Measurements from ENCODE around the gene BCAT1.
"Not testable (repeated sequence)": the region's sequence is repeated elsewhere in the genome, so short reads cannot be mapped to it uniquely, and the experiment has no call there.

BCAT1 gene

DNA sequence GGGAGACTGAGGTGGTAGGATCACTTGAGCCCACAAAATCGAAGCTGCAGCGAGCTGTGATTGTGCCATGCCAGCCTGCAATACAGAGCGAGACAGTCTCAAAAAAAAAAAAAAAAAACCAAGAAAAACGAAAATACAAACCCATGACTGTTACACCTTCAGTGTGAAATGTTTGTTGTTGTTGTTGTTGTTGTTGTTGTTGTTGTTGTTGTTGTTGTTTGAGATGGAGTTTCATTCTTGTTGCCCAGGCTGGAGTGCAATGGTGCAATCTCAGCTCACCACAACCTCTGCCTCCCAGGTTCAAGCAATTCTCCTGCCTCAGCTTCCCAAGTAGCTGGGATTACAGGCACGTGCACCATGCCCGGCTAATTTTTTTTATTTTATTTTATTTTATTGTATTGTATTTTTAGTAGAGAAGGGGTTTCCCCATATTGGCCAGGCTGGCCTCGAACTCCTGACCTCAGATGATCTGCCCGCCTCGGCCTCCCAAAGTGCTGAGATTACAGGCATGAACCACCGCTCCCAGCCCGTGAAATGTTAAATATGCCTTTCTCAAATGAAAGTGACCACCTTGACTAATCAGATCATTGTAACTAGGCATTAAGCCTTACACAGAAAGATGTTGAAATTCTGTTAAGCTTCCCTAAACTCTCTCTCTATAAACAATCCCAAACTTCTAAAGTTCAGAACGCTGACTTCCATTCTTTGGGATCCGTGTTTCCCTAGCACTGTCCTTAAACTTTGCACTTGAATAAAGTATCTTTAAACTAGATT, 20.2 kb downstream of the BCAT1 start:
- not testable (repeated sequence) for DNase-seq (ENCODE audit: low spot score)

DNA sequence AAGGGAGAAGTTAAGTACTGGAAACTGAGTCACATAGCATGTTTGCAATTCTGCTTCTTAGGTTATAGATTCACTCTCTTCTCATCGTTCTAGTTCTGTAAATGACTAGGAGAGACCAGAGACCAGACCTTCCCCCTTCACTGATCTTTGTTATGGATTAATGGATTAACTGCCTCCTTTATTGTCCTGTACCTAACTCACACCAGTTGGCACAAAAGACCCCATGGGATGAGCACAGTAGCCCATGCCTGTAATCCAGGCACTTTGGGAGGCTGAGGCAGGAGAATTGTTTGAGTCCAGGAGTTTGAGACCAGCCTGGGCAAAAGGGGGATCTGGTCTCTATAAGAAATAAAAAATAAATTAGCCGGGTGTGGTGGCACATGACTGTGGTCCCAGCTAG, 20.8 kb downstream of the BCAT1 start:
- no peak for DNase-seq (ENCODE audit: low spot score)

DNA sequence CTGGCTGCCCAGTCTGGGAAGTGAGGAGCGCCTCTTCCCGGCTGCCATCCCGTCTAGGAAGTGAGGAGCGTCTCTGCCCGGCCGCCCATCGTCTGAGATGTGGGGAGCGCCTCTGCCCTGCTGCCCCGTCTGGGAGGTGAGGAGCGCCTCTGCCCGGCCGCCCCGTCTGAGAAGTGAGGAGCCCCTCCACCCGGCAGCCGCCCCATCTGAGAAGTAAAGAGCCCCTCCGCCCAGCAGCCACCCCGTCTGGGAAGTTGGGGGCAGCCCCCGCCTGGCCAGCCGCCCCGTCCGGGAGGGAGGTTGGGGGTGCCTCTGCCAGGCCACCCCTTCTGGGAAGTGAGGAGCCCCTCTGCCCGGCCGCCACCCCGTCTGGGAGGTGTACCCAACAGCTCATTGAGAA, 22.8 kb downstream of the BCAT1 start:
- not testable (repeated sequence) for DNase-seq (ENCODE audit: low spot score)

DNA sequence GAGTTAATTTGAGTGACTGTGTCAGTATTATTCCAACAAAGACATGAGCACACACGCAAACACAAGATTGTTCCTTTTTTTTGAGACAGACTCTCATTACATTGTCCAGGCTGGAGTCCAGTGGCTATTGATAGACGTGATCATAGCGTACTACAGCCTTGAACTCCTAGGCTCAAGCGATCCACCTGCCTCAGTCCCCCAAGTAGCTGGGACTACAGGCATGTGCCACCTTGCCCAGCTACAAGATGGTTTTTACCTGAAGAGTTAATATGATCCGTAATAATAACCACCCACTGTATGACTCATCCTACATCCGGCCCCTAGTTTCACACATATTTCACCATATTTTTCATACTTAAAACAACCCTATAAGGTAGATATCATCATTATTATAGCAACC, 26.8 kb downstream of the BCAT1 start:
- no peak for DNase-seq (ENCODE audit: low spot score)

DNA sequence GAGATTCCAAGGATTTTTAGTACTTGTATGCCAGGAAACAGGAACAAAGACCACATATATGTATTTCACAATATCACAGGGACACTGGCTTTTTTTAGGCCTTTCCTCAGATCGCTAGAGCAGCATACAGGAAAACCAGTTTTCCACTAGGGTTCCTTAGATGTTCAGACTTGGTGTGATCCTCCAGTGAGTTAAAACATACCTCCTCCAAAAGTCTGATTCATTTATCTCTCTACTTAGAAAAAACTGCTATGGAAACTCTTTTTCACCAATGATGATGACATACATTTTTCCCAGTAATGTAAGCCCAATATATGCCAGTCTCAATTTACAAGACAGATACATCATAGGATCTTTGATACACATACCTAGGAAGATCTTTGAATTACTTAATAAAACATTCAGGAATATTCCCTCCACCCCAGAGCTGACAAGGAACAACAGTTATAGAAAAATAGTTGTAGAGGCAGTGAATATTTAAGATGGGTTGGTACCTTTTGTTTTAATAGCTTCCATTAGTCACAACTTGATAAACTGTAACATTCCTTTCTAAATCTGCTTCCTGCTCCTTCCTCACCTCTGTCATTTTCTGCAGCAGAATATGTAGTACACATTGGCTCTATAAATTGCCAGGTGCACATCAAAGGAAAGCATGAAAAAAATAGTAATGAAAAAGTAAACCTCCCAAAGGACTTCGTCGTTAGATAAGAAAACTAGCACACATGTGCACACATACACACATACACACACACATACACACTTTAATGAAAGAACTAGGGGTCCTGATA, 27.5 kb downstream of the BCAT1 start:
- DNase-seq (ENCODE audit: low spot score), result no peak

DNA sequence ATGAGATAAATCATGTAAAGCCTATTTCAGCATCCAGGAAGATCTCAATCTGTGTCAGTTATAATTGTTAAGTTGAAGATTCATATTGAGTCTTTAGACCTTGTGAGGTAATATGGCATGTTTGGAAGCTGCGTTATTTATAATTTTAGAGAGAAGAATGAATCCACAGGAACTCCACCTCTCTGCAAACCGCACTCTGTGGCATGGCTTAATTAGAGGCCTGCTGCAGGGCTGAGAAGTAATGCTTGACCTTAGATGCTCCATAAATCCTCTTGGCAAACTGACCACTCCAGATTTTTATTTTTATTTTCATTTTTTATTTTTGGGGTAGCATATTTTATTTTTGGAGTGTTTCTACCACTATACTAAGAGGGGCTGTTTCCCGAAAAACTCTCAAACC, 28.8 kb downstream of the BCAT1 start:
- DNase-seq (ENCODE audit: low spot score), result no peak

DNA sequence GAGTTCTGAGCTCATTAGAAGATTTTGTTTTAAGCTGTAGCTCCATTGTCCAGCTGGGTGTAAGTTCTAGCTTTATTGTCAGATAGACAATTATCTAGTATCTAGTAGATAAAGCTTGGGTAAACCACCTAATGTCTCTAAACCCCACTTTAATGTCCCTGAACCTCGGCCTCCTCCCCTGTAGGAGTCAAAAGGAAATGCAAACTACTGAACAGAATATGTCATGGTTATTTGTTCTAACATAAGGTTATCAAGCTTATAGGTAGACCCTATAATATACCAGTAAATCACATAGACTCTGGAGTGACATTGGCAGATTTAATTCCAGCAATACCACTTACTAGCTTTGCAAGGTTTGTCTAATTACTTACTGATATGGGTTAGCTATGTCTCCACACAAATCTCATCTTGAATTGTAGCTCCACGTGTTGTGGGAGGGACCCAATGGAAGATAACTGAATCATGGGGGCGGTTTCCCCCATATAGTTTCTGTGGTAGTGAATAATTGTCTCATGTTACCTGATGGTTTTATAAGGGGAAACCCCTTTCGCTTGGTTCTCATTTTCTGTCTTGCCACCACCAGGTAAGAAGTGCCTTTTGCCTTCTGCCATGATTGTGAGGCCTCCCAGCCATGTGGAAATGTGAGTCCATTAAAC, 29.4 kb downstream of the BCAT1 start:
- DNase-seq (ENCODE audit: low spot score), result no peak

DNA sequence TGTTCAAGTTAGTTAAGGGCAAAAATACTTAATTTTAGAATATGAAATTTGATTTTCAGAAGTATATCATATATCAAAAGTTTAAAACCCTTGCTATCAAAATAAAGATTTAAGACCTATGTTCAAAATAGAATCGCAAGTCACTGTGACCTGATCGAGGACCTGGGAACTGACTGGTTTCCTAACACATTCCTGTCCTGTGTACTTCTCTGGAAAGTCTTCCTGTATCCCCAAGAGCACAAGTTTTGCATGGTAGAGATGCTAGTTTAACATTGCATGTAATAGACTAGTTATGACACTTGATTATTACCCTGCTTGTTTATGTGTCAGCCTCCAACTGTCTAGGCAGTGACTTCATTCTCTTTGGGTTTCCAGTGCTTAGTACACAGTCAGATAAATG, 30.3 kb downstream of the BCAT1 start:
- no peak for DNase-seq (ENCODE audit: low spot score)

DNA sequence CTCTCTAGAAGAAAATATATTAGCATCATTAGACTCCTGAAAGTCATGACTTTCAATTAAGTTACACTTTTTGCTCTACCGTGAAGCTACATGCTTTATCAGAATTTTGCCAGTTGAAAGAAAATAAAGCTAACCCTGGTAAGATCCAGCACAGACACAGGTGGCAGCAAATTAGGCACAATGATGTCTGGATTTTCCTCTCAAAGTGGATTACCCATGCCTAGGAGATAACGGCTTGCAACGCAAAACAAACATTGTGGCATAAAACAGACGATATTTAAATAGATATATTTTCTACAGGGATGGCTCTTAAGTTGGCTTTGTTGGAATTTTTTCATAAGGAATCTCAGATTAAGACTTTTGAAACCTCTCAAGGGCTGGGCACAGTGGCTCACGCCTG, 33.4 kb downstream of the BCAT1 start:
- no peak for DNase-seq (ENCODE audit: low spot score)

DNA sequence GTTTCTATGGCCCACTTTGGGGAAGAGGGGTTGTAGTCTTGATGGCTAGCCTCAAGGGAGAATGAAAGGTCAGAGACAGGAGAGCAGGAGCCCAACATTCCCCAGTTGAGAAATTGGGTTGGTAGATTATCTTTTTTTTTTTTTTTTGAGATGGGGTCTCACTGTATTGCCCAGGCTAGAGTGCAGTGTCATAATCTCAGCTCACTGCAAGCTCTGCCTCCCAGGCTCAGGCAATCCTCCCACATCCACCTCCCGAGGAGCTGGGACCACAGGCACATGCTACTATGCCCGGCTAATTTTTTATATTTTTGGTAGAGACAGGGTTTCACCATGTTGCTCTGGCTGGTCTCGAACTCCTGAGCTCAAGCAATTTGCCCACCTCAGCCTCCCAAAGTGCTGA, 34.9 kb downstream of the BCAT1 start:
- no peak for DNase-seq (ENCODE audit: low spot score)

DNA sequence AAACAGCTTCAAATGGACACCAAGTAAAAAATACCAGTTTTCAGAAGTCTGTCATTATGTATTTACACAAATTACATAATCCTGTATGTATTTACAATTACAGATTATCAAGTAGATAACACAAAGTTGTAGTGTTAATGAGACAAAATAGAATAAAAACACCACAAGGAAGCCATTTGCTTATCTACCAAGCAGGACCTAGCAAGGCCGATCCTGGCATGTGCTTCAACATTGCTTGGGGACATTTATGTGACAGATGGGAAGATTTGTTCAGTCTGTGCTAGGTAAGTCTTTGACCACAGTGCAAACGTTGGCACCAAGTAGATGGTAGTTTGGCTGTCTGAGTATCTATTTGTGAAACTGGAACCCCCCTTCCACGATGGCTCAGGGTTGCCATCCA, 35.8 kb downstream of the BCAT1 start:
- DNase-seq (ENCODE audit: low spot score), result no peak

DNA sequence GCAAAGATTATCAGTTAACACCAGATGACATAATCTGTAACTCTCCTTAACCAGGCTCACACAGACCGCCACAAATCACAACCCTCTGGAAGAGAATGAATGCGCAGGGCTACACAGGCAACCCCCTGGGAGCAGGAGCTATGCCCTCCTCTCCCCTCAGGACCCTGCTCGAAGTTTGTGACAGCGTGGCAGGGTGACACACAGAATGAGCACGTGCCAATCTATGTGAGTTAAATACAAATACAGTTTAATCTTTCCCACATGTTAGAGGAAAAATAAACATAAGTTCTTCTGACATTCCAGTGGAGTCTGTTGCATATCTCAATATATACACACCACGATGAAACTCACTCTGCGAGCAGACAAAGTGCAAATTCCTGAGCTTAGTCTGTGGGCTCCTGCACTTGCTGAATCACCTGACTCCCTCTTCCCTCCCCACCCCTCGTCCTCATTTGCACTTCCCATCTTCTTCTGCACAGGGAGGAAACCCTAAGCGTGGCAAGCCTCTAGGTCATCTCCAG, 37.6 kb downstream of the BCAT1 start:
- no peak for DNase-seq (ENCODE audit: low spot score)

DNA sequence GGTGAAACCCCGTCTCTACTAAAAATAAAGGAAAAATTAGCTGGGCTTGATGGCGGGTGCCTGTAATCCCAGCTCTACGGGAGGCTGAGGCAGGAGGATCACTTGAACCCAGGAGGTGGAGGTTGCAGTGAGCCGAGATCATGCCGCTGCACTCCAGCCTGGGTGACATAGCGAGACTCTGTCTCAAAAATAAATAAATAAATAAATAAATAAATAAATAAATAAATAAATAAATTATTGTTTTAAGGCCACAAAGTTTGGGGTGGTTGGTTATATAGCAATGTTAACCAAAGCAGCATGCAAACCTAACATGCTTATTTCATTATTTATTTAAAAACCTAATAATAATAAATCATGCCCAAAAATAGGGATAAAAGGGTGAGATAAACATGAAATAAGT, 38.7 kb downstream of the BCAT1 start:
- not testable (repeated sequence) for DNase-seq (ENCODE audit: low spot score)

DNA sequence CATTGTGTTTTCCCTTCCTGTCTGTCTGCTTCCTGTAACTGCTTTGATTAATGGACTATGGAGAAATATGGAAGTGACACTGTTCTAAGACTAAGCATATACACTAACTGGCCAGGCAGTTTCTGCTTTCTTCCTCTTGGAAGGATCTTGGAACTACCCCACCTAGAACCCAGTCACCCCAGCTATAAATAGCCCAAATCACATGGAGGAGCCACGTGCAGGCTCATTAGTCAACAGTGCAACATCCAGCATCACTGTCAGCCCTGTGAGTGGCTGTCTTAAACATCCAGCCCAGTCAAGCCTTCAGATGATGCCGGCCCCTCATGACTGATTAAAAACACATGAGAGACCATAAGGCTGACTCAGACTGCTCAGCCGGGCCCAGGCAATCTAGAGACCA, 39.2 kb downstream of the BCAT1 start:
- DNase-seq (ENCODE audit: low spot score), result no peak

DNA sequence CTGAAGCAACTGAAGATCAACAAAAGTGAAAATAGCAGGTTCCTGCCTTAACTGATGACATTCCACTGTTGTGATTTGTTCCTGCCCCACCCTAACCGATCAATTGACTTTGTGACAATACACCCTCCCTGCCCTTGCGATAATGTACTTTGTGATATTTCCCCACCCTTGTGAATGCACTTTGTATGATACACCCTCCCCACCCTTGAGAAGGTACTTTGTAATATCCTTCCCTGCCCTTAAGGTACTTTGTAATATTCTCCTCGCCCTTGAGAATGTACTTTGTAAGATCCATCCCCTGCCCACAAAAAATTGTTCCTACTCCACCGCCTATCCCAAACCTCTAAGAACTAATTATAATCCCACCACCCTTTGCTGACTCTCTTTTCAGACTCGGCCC, 41.4 kb downstream of the BCAT1 start:
- DNase-seq (ENCODE audit: low spot score), result no peak

DNA sequence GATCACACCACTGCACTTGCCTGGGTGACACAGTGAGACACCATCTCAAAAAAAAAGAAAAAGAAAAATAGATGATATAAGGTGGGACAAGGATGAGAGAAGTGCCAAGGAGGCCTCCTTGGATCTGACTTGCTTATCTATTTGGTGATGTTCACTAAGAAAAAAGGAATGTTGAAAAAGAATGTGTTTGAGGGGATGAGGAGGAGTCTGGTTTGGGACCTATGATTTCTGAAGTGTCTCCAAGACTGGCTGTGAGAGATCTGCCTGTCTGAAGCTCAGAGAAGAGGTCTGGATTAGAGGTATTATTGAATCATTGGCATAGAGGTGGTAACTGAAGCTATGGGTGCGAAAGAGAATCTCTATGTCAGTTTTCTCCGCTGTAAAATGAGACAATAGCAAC, 42.8 kb downstream of the BCAT1 start:
- DNase-seq (ENCODE audit: low spot score), result no peak

DNA sequence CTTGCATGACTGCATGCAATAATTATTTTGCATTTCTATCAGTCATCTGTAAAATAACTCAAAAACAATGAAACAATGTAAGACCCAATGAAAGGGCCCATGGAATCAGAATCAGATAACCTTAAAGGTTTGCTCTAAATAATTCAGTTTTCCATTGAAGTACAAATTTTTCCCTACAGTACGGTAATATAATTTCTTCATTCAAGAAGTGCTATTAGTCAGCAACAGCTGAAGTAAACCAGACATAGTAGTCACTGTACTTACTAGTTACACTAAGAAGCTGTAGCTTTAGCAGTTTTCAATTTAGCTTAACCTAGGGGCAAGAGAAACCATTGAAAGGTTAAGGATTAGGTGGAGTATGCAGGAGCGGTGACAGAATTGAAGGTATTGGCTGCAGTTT, 43.5 kb downstream of the BCAT1 start:
- no peak for DNase-seq (ENCODE audit: low spot score)

DNA sequence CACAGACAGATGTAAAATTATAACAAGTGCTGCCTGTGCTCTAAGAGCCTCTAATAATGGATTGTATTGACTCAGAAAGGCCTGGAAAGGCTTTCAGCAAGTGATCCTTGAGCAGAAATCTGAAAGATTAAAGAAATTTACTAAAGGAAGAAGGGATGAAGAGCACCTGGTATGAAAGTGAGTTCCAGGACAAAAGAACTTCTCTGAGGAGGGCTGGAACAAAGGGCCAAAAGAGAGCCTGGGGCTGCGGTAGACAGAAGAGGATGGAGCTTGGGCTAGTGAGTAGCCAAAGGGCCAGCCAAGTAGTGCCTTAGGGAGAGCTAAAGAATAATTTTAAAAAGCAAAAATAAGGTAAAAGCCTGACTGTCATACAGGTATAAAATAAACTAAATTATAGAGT, 44.0 kb downstream of the BCAT1 start:
- no peak for DNase-seq (ENCODE audit: low spot score)

DNA sequence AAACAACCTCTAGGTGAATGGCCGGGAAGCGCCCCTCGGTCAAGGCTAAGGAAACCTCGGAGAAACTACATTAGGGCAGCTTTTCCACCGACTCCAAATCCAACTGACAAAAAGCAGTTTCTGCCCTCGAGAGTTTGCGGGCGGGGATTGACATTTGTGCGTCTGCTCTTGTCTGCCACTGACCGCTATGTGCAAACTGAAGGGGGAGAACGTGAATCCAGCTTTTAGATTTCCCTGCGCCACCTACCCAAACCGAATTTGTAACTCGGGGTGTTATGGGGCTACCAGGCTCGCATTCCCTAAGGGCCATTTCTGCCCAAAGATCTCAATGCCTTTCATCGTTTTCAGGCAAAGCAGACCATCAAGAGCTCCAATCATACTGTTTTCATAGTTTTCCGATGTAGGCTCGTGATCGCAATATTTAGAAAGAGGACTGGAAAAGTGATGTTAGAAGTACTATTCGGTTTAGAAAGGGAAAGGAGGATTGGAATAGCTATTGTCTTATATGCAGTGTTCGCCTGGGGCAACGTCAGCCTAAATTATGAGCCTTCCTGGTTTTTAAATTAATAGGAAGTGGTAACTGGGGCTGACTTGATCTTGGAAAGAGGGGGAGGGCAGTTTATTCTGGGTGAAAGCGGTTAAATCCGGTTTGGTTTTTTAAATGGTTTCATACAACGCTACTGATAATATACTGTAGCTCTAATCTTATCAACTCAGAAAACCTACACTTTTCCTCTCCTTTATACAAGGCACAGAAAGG, 45.4 kb downstream of the BCAT1 start:
- no peak for DNase-seq (ENCODE audit: low spot score)

DNA sequence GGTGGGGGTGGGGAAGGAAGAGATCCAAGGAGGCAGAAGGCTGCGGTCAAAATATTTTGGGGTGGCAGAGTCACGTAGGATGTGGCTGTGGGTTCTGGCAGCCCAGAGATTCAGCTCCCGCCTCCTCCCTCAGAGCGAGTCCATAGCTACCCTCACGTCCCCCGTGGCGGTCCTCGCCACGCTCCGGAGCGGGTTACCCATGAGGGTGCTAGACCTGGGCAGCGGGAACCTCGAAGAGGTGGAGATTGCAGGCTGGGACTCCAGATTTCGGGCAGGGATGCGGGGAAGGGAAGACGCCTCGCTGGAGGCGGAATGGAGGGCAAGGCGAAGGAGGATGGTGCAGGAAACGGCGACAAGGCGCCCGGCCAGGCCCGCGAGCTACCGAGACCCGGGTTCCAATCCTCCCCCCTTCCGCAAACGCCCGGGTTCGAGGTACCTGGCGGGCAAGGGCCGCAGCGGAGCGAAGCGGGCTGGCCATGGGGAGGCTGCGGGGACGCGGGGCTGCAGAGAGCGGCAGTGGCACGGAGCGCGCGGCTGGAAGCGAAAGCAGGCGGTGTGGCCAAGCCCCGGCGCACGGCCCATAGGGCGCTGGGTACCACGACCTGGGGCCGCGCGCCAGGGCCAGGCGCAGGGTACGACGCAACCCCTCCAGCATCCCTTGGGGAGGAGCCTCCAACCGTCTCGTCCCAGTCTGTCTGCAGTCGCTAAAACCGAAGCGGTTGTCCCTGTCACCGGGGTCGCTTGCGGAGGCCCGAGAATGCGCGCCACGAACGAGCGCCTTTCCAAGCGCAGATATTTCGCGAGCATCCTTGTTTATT, 46.2 kb downstream of the BCAT1 start:
- no peak for DNase-seq (ENCODE audit: low spot score)
